Activated CD4-positive, alpha-beta memory T cell treated with anti-CD3 and anti-CD28 coated beads, Interleukin-2, amount 10 ng/mL, durations not matched to agents 7 days and 5 days (primary cell): ENCODE measurements around the gene KLF18. TPM values are rescaled to one million over a fixed set of nuclear protein-coding genes. Genes with fewer than 3 reads are reported as not detected.
"Not testable (repeated sequence)": the region's sequence is repeated elsewhere in the genome, so short reads cannot be mapped to it uniquely, and the experiment has no call there.

Experiments used
- CTCF ChIA-PET: fragments of 350-600 bp; sonication (Branson Sonifier 250); formaldehyde crosslinking; loops from one replicate; lab custom pipeline; 2021; ENCODE audit warnings: antibody characterized with exemption, inconsistent platforms; lab: Charles Lee
- POLR2A ChIA-PET: fragments of 350-600 bp; sonication (Branson Sonifier 250); formaldehyde crosslinking; loops from one replicate; lab custom pipeline; 2021; ENCODE audit warnings: antibody characterized with exemption; lab: Charles Lee
- DNase-seq: peaks from one replicate; pipeline ENCODE4 v3.0.0-alpha.2; 2020
- H3K27ac Mint-ChIP-seq: one replicate; pipeline ENCODE4 v1.8.0; 2021; ENCODE audit warnings: mild to moderate bottlenecking, mixed read lengths
- H3K27me3 Mint-ChIP-seq: one replicate; pipeline ENCODE4 v1.8.0; 2021; ENCODE audit warnings: mixed read lengths
- H3K36me3 Mint-ChIP-seq: one replicate; pipeline ENCODE4 v1.8.0; 2021; ENCODE audit warnings: low read depth, mixed read lengths
- H3K4me1 Mint-ChIP-seq: one replicate; pipeline ENCODE4 v1.8.0; 2021; ENCODE audit warnings: mixed read lengths
- H3K4me3 Mint-ChIP-seq: one replicate; pipeline ENCODE4 v1.8.0; 2021; ENCODE audit warnings: mild to moderate bottlenecking, mixed read lengths
- H3K9me3 Mint-ChIP-seq: one replicate; pipeline ENCODE4 v1.8.0; 2021; ENCODE audit warnings: mixed read lengths
- total RNA-seq, 2 experiments: library from RNA; stranded (reverse); gene quantifications; one replicate each; pipeline ENCODE4 v1.2.3, GENCODE V29; 2021

The KLF18 gene
- total RNA-seq, 2 experiments from 2014 or later, result not detected

GRCh38 chr1:44144962-44145756, 3.7 kb upstream of the KLF18 start:
- no peak overlapping the region for H3K27ac Mint-ChIP-seq
- CTCF ChIA-PET, result no interaction called here
- peaks cover 12% of the 10 kb centered on the region for H3K9me3 Mint-ChIP-seq
- H3K27me3 Mint-ChIP-seq, result peaks cover 11% of the 10 kb centered on the region
- peaks cover 6% of the 10 kb centered on the region for H3K36me3 Mint-ChIP-seq
- POLR2A ChIA-PET, result no interaction called here
- no peak for DNase-seq
- H3K4me3 Mint-ChIP-seq, result no peak overlapping the region
- H3K4me1 Mint-ChIP-seq, result no peaks in the 10 kb centered on the region

GRCh38 chr1:44139565-44139964, 1.9 kb downstream of the KLF18 start:
- H3K27me3 Mint-ChIP-seq, H3K9me3 Mint-ChIP-seq, H3K36me3 Mint-ChIP-seq, DNase-seq, H3K4me1 Mint-ChIP-seq, CTCF ChIA-PET, H3K27ac Mint-ChIP-seq, H3K4me3 Mint-ChIP-seq, POLR2A ChIA-PET: not testable (repeated sequence)

GRCh38 chr1:44138239-44138638, 3.2 kb downstream of the KLF18 start:
- no peak for DNase-seq
- ChIA-PET CTCF (no interaction called here), POLR2A (no interaction called here)
- H3K9me3 Mint-ChIP-seq, result no peaks in the 10 kb centered on the region
- peaks cover 11% of the 10 kb centered on the region for H3K27me3 Mint-ChIP-seq
- no peak overlapping the region for H3K4me3 Mint-ChIP-seq
- no peaks in the 10 kb centered on the region for H3K36me3 Mint-ChIP-seq
- no peaks in the 10 kb centered on the region for H3K4me1 Mint-ChIP-seq
- no peak overlapping the region for H3K27ac Mint-ChIP-seq

GRCh38 chr1:44135886-44136285, 5.5 kb downstream of the KLF18 start:
- H3K27me3 Mint-ChIP-seq, result peaks cover 11% of the 10 kb centered on the region
- no peak overlapping the region for H3K4me3 Mint-ChIP-seq
- no peak for DNase-seq
- no peaks in the 10 kb centered on the region for H3K4me1 Mint-ChIP-seq
- POLR2A ChIA-PET, result no interaction called here
- no peaks in the 10 kb centered on the region for H3K9me3 Mint-ChIP-seq
- CTCF ChIA-PET, result interaction anchor here (0.7 kb wide), 1 partner anchor 238 kb away, joined by 3 read pairs; no protein-coding TSS in a partner anchor
- no peak overlapping the region for H3K27ac Mint-ChIP-seq
- H3K36me3 Mint-ChIP-seq, result no peaks in the 10 kb centered on the region

- Mint-ChIP-seq H3K27me3 (peaks cover 11% of the 10 kb centered on the region), H3K9me3 (no peaks in the 10 kb centered on the region), H3K4me3 (no peak overlapping the region), H3K27ac (no peak overlapping the region), H3K36me3 (no peaks in the 10 kb centered on the region), H3K4me1 (no peaks in the 10 kb centered on the region)
- POLR2A ChIA-PET, result no interaction called here
- no peak for DNase-seq
- CTCF ChIA-PET, result no interaction called here
Observed at GRCh38 chr1:44134071-44134920, 7.1 kb downstream of the KLF18 start.

- no peak overlapping the region for H3K4me3 Mint-ChIP-seq
- DNase-seq, result no peak
- H3K36me3 Mint-ChIP-seq, result no peaks in the 10 kb centered on the region
- H3K27me3 Mint-ChIP-seq, result peaks cover 19% of the 10 kb centered on the region
- POLR2A ChIA-PET, result no interaction called here
- H3K9me3 Mint-ChIP-seq, result no peaks in the 10 kb centered on the region
- no peak overlapping the region for H3K27ac Mint-ChIP-seq
- CTCF ChIA-PET, result no interaction called here
- no peaks in the 10 kb centered on the region for H3K4me1 Mint-ChIP-seq
Observed at GRCh38 chr1:44131411-44131810, 10.0 kb downstream of the KLF18 start.

- Mint-ChIP-seq H3K36me3 (no peaks in the 10 kb centered on the region), H3K4me1 (no peaks in the 10 kb centered on the region), H3K9me3 (no peaks in the 10 kb centered on the region), H3K4me3 (no peak overlapping the region), H3K27me3 (peaks cover 20% of the 10 kb centered on the region), H3K27ac (no peak overlapping the region)
- POLR2A ChIA-PET, result no interaction called here
- no peak for DNase-seq
- CTCF ChIA-PET, result no interaction called here
Observed at GRCh38 chr1:44129616-44130500, 11.6 kb downstream of the KLF18 start.

GRCh38 chr1:44120398-44120949, 21.0 kb downstream of the KLF18 start:
- no peak overlapping the region for H3K27ac Mint-ChIP-seq
- CTCF ChIA-PET, result no interaction called here
- H3K27me3 Mint-ChIP-seq, result peaks cover 30% of the 10 kb centered on the region
- no peak overlapping the region for H3K4me3 Mint-ChIP-seq
- DNase-seq, result no peak
- H3K36me3 Mint-ChIP-seq, result no peaks in the 10 kb centered on the region
- no peaks in the 10 kb centered on the region for H3K9me3 Mint-ChIP-seq
- no peaks in the 10 kb centered on the region for H3K4me1 Mint-ChIP-seq
- POLR2A ChIA-PET, result interaction anchor here (0.6 kb wide), 1 partner anchor 41 kb away, joined by 3 read pairs; no protein-coding TSS in a partner anchor

GRCh38 chr1:44119525-44119924, 21.9 kb downstream of the KLF18 start:
- POLR2A ChIA-PET, result interaction anchor here (0.6 kb wide), 1 partner anchor 42 kb away, joined by 3 read pairs; no protein-coding TSS in a partner anchor
- no peak overlapping the region for H3K27ac Mint-ChIP-seq
- no peak overlapping the region for H3K4me3 Mint-ChIP-seq
- H3K36me3 Mint-ChIP-seq, result no peaks in the 10 kb centered on the region
- no peaks in the 10 kb centered on the region for H3K9me3 Mint-ChIP-seq
- CTCF ChIA-PET, result no interaction called here
- no peaks in the 10 kb centered on the region for H3K4me1 Mint-ChIP-seq
- DNase-seq, result no peak
- peaks cover 30% of the 10 kb centered on the region for H3K27me3 Mint-ChIP-seq

- no peak for DNase-seq
- Mint-ChIP-seq H3K27ac (no peak within 1 kb of the TSS), H3K9me3 (no peaks in the 10 kb centered on the region), H3K4me3 (no peak within 1 kb of the TSS), H3K36me3 (no peaks in the 10 kb centered on the region), H3K27me3 (peaks cover 27% of the 10 kb centered on the region), H3K4me1 (no peaks in the 10 kb centered on the region)
- CTCF ChIA-PET, result no interaction called here
- POLR2A ChIA-PET, result no interaction called here
Observed at GRCh38 chr1:44118682-44119081, 22.7 kb downstream of the KLF18 start, which contains the start of gene KLF17. KLF17 (plus strand) TSS chr1:44118821; CDS start chr1:44118908, 87 bp downstream.

- H3K36me3 Mint-ChIP-seq, CTCF ChIA-PET, H3K4me1 Mint-ChIP-seq, POLR2A ChIA-PET, H3K9me3 Mint-ChIP-seq, H3K4me3 Mint-ChIP-seq, DNase-seq, H3K27ac Mint-ChIP-seq: not testable (repeated sequence)
- peaks cover 24% of the 10 kb centered on the region for H3K27me3 Mint-ChIP-seq
Observed at GRCh38 chr1:44117272-44117671, 24.2 kb downstream of the KLF18 start.

GRCh38 chr1:44114098-44114497, 27.3 kb downstream of the KLF18 start:
- CTCF ChIA-PET, result no interaction called here
- Mint-ChIP-seq H3K27ac (no peak overlapping the region), H3K36me3 (no peaks in the 10 kb centered on the region), H3K9me3 (no peaks in the 10 kb centered on the region), H3K27me3 (peaks cover 7% of the 10 kb centered on the region), H3K4me3 (no peak overlapping the region), H3K4me1 (no peaks in the 10 kb centered on the region)
- DNase-seq, result no peak
- POLR2A ChIA-PET, result no interaction called here
